GM18868 (cell line): Measurements from ENCODE around the gene ODF2L.

Experiments
- ATAC-seq: cut with Tn5 transposase; IDR thresholded peaks from one replicate; pipeline ENCODE4 v1.9.1; 2021; ENCODE audit warnings: mild to moderate bottlenecking, moderate library complexity; ENCODE audit not compliant: unreplicated experiment

The ODF2L gene

DNA sequence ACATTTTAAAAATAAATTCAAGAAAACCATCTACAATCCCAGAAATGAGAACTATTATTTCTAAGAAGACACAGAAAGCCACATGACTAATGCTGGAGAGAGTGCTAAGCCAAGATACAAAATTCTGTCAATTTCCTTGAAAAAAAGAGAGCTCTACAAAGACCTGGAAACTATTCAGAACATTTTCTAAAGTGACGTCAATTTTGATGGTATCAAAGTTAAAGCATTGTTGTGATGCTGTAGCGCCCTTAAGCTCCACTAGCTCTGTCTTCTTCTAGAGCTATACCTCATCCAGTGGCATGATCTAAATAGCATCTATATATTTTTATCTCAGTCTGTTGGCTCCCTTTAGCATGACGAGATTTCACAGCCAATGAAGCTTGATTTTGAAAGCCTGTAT is 73.9 kb downstream of the ODF2L start:
- ATAC-seq = no peak

DNA sequence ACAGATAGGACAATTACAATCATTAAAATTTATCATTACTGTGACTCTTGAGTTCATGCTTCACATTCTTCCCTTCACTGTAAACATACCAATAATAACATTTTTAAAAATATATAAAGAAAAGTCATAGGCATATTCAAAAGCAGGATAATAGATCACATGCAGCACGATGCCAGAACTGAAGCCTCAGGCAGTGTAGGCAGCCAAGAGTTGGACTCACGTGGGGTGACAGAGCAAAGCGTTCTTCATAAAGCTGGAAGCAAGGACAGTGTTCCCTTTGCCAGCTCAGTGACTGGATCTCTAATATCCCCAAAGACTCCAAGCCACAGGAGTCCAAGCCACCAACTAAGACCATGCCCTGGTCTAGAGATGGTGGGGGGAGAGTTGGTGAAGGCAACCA is 77.7 kb downstream of the ODF2L start:
- ATAC-seq = no peak

DNA sequence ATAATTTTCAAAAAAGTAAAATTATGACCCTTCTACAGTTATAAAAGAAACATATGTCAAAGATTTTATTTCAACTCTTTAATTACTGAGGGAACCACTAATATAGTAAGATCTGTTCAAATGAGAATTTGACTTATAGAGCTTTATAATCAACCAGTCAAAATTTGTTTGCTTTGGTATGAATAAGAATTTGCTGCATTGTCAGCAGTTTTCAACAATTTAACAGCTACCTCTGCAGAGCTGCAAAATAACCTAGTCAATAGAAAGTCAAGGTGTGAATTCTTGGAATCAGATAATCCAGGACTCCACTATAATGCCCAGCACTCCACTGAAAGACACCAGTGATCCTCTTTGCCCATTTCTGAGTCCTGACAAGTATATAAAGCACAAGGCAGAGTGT is 78.2 kb downstream of the ODF2L start:
- no peak for ATAC-seq

DNA sequence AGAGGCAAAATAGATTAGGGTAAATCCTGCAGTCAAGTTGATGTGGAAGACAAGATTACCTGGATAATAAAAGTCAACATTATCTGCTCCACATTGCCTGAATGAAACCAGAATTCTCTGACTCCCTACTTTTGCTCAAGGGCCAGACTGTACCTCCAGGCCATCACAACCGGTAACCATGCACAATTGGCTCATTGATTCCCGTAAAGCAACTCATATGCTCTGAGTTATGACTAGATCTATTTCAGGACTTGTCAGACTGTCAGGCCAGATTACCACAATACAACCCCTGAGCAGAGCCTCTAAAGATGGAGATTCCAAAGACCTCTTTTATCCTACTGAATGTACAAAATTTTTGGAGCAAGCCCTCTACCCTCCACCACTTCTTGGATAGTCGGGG is 90.4 kb downstream of the ODF2L start:
- no peak for ATAC-seq

DNA sequence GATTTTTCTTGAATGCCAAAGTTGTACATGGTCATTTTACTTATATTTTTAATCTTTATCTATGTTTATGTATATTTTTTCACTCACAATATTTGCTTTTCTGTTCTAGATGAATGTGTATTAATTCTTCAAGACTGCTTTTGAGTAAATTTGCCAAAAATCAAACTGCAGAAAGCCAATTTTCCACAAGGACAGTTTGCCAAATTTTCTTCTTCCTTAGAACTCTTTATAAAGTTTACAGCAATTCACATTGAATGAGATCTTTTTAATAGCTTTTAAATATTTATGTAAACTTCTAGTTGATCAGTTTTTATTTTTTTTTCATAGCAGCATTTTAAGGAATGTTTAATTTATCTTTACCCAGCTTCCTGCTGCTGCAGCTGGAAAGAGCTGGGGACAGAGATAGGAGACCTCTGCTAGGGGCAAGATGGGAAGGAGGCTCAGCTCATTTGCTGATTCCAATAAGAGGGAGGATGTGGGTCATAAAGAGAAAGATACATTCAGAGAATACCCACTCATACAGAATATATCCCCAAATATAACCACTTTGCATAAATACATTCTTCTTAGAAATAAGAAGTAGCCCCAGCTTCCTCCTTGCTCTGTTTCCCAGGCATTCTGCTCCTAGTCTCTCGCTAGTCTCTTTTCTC is 93.0 kb downstream of the ODF2L start:
- no peak for ATAC-seq
